SU-DHL-6 (cell line): Measurements from ENCODE around the gene U2AF2.

Experiments used
- H2AFZ ChIP-seq: fragments of 200-600 bp; sonication (generic); 2 replicates; pipeline ENCODE4 v1.6.1; 2014; ENCODE audit warnings: low read depth, mild to moderate bottlenecking, moderate library complexity, mixed read lengths, antibody characterized with exemption, low read length; ENCODE audit not compliant: severe bottlenecking
- H3F3A ChIP-seq: fragments of 200-600 bp; shearing (Covaris generic); 2 replicates; pipeline ENCODE4 v1.6.0; 2016; ENCODE audit warnings: antibody characterized with exemption, mild to moderate bottlenecking; ENCODE audit not compliant: insufficient read depth
- H3K27ac ChIP-seq: fragments of 200-600 bp; sonication (generic); 2 replicates; pipeline ENCODE4 v1.5.1; 2016; ENCODE audit warnings: low read depth, mild to moderate bottlenecking, low read length, moderate library complexity, mixed read lengths
- H3K27me3 ChIP-seq: fragments of 200-600 bp; sonication (generic), shearing (Covaris generic); 2 replicates; pipeline ENCODE4 v1.6.0; 2014; ENCODE audit warnings: mild to moderate bottlenecking, low read length
- H3K36me3 ChIP-seq: fragments of 200-600 bp; sonication (generic); 2 replicates; pipeline ENCODE4 v1.6.1; 2014; ENCODE audit warnings: mild to moderate bottlenecking, low read length, mixed read lengths
- H3K4me2 ChIP-seq: fragments of 300-600, 200-600 bp; shearing (Covaris generic), sonication (generic); 2 replicates; pipeline ENCODE4 v1.6.0; 2014; ENCODE audit warnings: low read length, low read depth, mild to moderate bottlenecking; ENCODE audit not compliant: poor library complexity, severe bottlenecking
- H3K4me3 ChIP-seq: fragments of 200-600 bp; sonication (generic); 2 replicates; pipeline ENCODE4 v1.5.1; 2014; ENCODE audit warnings: antibody characterized with exemption, low read length, mild to moderate bottlenecking, mixed read lengths; ENCODE audit not compliant: insufficient read depth, poor library complexity, severe bottlenecking
- H3K79me2 ChIP-seq: fragments of 200-600 bp; sonication (generic); 2 replicates; pipeline ENCODE4 v1.6.1; 2014; ENCODE audit warnings: mild to moderate bottlenecking, low read length, moderate library complexity; ENCODE audit not compliant: insufficient read depth
- H3K9ac ChIP-seq: fragments of 200-600 bp; sonication (generic); 2 replicates; pipeline ENCODE4 v1.7.0; 2014; ENCODE audit warnings: mild to moderate bottlenecking, low read length
- H3K9me2 ChIP-seq: fragments of 200-600 bp; sonication (generic); replicated peaks from 2 replicates; pipeline ENCODE4 v1.6.1; 2014; ENCODE audit warnings: low read length; ENCODE audit not compliant: insufficient read depth
- H3K9me3 ChIP-seq: fragments of 200-600 bp; sonication (generic); 2 replicates; pipeline ENCODE4 v1.6.1; 2014; ENCODE audit warnings: low read length, mixed read lengths; ENCODE audit not compliant: insufficient read depth
- H4K20me1 ChIP-seq: fragments of 200-600 bp; sonication (generic); 2 replicates; pipeline ENCODE4 v1.6.1; 2014; ENCODE audit warnings: low read depth, mild to moderate bottlenecking, antibody characterized with exemption, low read length, moderate library complexity, mixed read lengths
- CTCF ChIP-seq: fragments of 200-600 bp; sonication (generic); IDR thresholded peaks from one replicate; pipeline ENCODE4 v1.5.1; 2017; ENCODE audit warnings: antibody characterized with exemption, mild to moderate bottlenecking, low read length, moderate library complexity; ENCODE audit not compliant: insufficient read depth, poor library complexity, severe bottlenecking
- EZH2phosphoT487 ChIP-seq: fragments of 200-600 bp; sonication (generic), shearing (Covaris generic); conservative IDR thresholded peaks from 2 replicates; pipeline ENCODE4 v1.6.1; 2018; ENCODE audit warnings: mild to moderate bottlenecking, antibody characterized with exemption, low read length, moderate library complexity, mixed read lengths

Gene U2AF2

GRCh38 chr19:55632463-55632834, 22.4 kb upstream of the U2AF2 start:
- H3K4me3 ChIP-seq = no peak overlapping the region
- H3K9me3 ChIP-seq = no peaks in the 10 kb centered on the region
- no peaks in the 10 kb centered on the region for H3K27me3 ChIP-seq
- no peaks in the 10 kb centered on the region for H3K36me3 ChIP-seq
- peaks cover 4% of the 10 kb centered on the region; the same call in 1 of the 2 replicates for H3F3A ChIP-seq
- no peak overlapping the region for H3K4me2 ChIP-seq
- H3K9ac ChIP-seq = no peak overlapping the region
- no peaks in the 10 kb centered on the region for H3K9me2 ChIP-seq
- no peak overlapping the region for H3K27ac ChIP-seq
- peak overlapping the region; percentile 68 for H2AFZ ChIP-seq
- no peaks in the 10 kb centered on the region for H4K20me1 ChIP-seq
- peaks cover 21% of the 10 kb centered on the region for H3K79me2 ChIP-seq
- TF ChIP-seq CTCF (peak; percentile 61), EZH2phosphoT487 (no peak)

GRCh38 chr19:55633861-55634260, 21.0 kb upstream of the U2AF2 start:
- Histone ChIP-seq H2AFZ (peak overlapping the region; percentile 22), H3K36me3 (no peaks in the 10 kb centered on the region), H3K4me3 (peak overlapping the region; percentile 71), H3K4me2 (peak overlapping the region; percentile 93), H3K27me3 (no peaks in the 10 kb centered on the region), H4K20me1 (no peaks in the 10 kb centered on the region), H3K79me2 (peaks cover 26% of the 10 kb centered on the region), H3K9ac (peak overlapping the region; percentile 95; the same call in 1 of the 2 replicates), H3F3A (peaks cover 4% of the 10 kb centered on the region), H3K27ac (no peak overlapping the region), H3K9me2 (no peaks in the 10 kb centered on the region), H3K9me3 (no peaks in the 10 kb centered on the region)
- TF ChIP-seq CTCF (no peak), EZH2phosphoT487 (no peak)

- Histone ChIP-seq H4K20me1 (no peaks in the 10 kb centered on the region), H3K4me2 (peak overlapping the region; percentile 93), H3K27me3 (no peaks in the 10 kb centered on the region), H3F3A (peaks cover 11% of the 10 kb centered on the region), H3K27ac (peak overlapping the region; percentile 38), H3K36me3 (no peaks in the 10 kb centered on the region), H3K9ac (peak overlapping the region; percentile 95), H3K9me2 (no peaks in the 10 kb centered on the region), H3K79me2 (peaks cover 26% of the 10 kb centered on the region), H2AFZ (no peak overlapping the region), H3K9me3 (no peaks in the 10 kb centered on the region), H3K4me3 (peak overlapping the region; percentile 71)
- TF ChIP-seq EZH2phosphoT487 (no peak), CTCF (no peak)
Measured at GRCh38 chr19:55635334-55635717, 19.5 kb upstream of the U2AF2 start.
